Body of pancreas (tissue), 4 donors: Measurements from ENCODE around the gene SAFB2. TPM values are rescaled to one million over a fixed set of nuclear protein-coding genes. Genes with fewer than 3 reads are reported as not detected.

ENCODE experiments used
- ATAC-seq: fragments of 150-250 bp; one replicate; pipeline ENCODE4 v1.9.1; 2016
- DNase-seq, 4 donors: peaks; one replicate each; pipeline ENCODE4 v3.0.0-alpha.2; 2019
- H3K27ac ChIP-seq, 4 donors: fragments of 200-600 bp; sonication (generic); 1 replicate in 3 of 4; 2 replicates in 1 of 4; pipeline versions ENCODE4 v1.5.1 to v1.6.1; 2016 to 2019; ENCODE audit warnings: mild to moderate bottlenecking in 1 of 4, mixed read lengths in 1 of 4, moderate library complexity in 1 of 4
- H3K27me3 ChIP-seq, 2 donors: fragments of 200-600 bp; sonication (generic); one replicate each; pipeline ENCODE4 v1.6.0; 2016; ENCODE audit warnings: mild to moderate bottlenecking in 1 of 2
- H3K36me3 ChIP-seq, 2 donors: fragments of 200-600 bp; sonication (generic); replicated peaks in 1 of 2; 2 replicates each; pipeline ENCODE4 v1.5.1; 2016; ENCODE audit warnings: low read depth in 2 of 2; ENCODE audit not compliant: insufficient read depth in 1 of 2
- H3K4me1 ChIP-seq: fragments of 200-600 bp; sonication (generic); one replicate; pipeline ENCODE4 v1.6.0; 2016
- H3K4me3 ChIP-seq, 2 donors: fragments of 200-600 bp; sonication (generic); 1 replicate in 1 of 2; 2 replicates in 1 of 2; pipeline ENCODE4 v1.5.1; 2016 to 2019
- H3K9me3 ChIP-seq, 3 donors: fragments of 200-600 bp; sonication (generic); 1 replicate in 2 of 3; 2 replicates in 1 of 3; pipeline ENCODE4 v1.5.1; 2016
- CTCF ChIP-seq, 7 experiments: fragments of 450-650 bp in 4 of 7; fragments of 200-600 bp in 3 of 7; sonication (generic) in 3 of 7; IDR thresholded peaks; one replicate each; pipeline ENCODE4 v1.5.1; 2016 to 2019; ENCODE audit warnings: antibody characterized with exemption in 7 of 7
- POLR2A ChIP-seq, 3 donors: fragments of 450-650 bp; IDR thresholded peaks; one replicate each; pipeline ENCODE4 v1.6.1; 2016; ENCODE audit warnings: antibody characterized with exemption in 3 of 3, mild to moderate bottlenecking in 2 of 3
- WGBS, 2 donors: methylation state at CpG; one replicate each; pipeline ENCODE4 v1.1.5; 2017; 5-methylcytosine and 5-hydroxymethylcytosine counted together
- intact Hi-C: fragments of 100-400 bp; cut with DNase I; formaldehyde crosslinking; loops from one replicate; pipeline ENCODE4 v1.15.1; 2023
- small RNA-seq: library from RNA; depleted of rRNA; stranded (forward); fragments of <200 nt; gene quantifications from one replicate; pipeline ENCODE3, GENCODE V24; 2016
- total RNA-seq, 2 donors: library from RNA; depleted of rRNA; stranded (reverse); fragments of >200 nt; gene quantifications; one replicate each; pipeline ENCODE4 v1.1.0, GENCODE V29; 2016

Gene SAFB2
- total RNA-seq, 2 donors from 2014 or later: 38.7 to 104 TPM

- H3K4me3 ChIP-seq: no peak overlapping the region
- DNase-seq (no peak), ATAC-seq (no peak)
- H3K9me3 ChIP-seq: no peaks in the 10 kb centered on the region
- no peak overlapping the region for H3K27ac ChIP-seq
- peaks cover 4% of the 10 kb centered on the region for H3K4me1 ChIP-seq
- no peaks in the 10 kb centered on the region for H3K36me3 ChIP-seq
- H3K27me3 ChIP-seq: no peaks in the 10 kb centered on the region
- intact Hi-C loops: no loop called here
- 75 to 90% methylated on average over 3 to 7 of the region's 7 CpGs for WGBS, 2 donors
- TF ChIP-seq POLR2A (IDR thresholded peaks at IDR 0.05) (no peak), CTCF (IDR thresholded peaks at IDR 0.05) (no peak)
These were observed 81.1 kb downstream of the SAFB2 start for GRCh38 chr19:5541456-5541855.

- no peak overlapping the region for H3K4me3 ChIP-seq
- no peak for DNase-seq
These were observed 82.4 kb downstream of the SAFB2 start for GRCh38 chr19:5540208-5540607.

GRCh38 chr19:5537870-5538269 lies 84.7 kb downstream of the SAFB2 start:
- 83 to 92% methylated on average over 12 of the region's 12 CpGs for WGBS, 2 donors
- TF ChIP-seq POLR2A (IDR thresholded peaks at IDR 0.05): no peak
- TF ChIP-seq CTCF (IDR thresholded peaks at IDR 0.05): no peak
- ATAC-seq (no peak), DNase-seq (no peak)
- no peaks in the 10 kb centered on the region for H3K27me3 ChIP-seq
- H3K4me1 ChIP-seq: peaks cover 10% of the 10 kb centered on the region
- no peak overlapping the region for H3K27ac ChIP-seq
- peaks cover 0 to 9% (median 0%) of the 10 kb centered on the region in 3 donors for H3K9me3 ChIP-seq
- no peak overlapping the region for H3K4me3 ChIP-seq
- intact Hi-C loops: no loop called here
- no peaks in the 10 kb centered on the region for H3K36me3 ChIP-seq

More at GRCh38 chr19:5540208-5540607, 82.4 kb downstream of the SAFB2 start:
- Histone ChIP-seq H3K27me3 (no peaks in the 10 kb centered on the region), H3K4me1 (peaks cover 10% of the 10 kb centered on the region), H3K27ac (no peak overlapping the region), H3K9me3 (peaks cover 0 to 1% (median 0%) of the 10 kb centered on the region in 3 donors), H3K36me3 (no peaks in the 10 kb centered on the region)
- intact Hi-C loops: no loop called here
- TF ChIP-seq CTCF (IDR thresholded peaks at IDR 0.05) (no peak), POLR2A (IDR thresholded peaks at IDR 0.05) (no peak)
- ATAC-seq: no peak
- 88 to 89% methylated on average over 9 to 10 of the region's 10 CpGs for WGBS, 2 donors

Small RNA genes within 50 kb of the gene (small RNA-seq; reads per million reads assigned to genes)
- gene SNRPEP4: not detected

Other genes starting within 250 kb of the SAFB2 start
- gene ZNRF4, start 167.4 kb downstream of the SAFB2 start, total RNA-seq: not detected
- under 1 TPM in 1 of 2 donors, not detected in 1; 0.52 TPM for gene TINCR, start 54.8 kb downstream of the SAFB2 start, total RNA-seq
- 100 to 1,000 TPM in 1 of 2 donors, 10 to 100 TPM in 1; 49.8 to 244 TPM for gene SAFB, start 307 bp upstream of the SAFB2 start, total RNA-seq
- 10 to 100 TPM; 14.5 to 14.8 TPM for gene MICOS13, start 57.7 kb upstream of the SAFB2 start, total RNA-seq
- gene HSD11B1L, start 58.3 kb upstream of the SAFB2 start, total RNA-seq: 10 to 100 TPM; 11.9 to 21.8 TPM
- gene RPL36, start 67.5 kb upstream of the SAFB2 start, total RNA-seq: 100 to 1,000 TPM; 280 to 342 TPM
- 10 to 100 TPM; 31.9 to 95.6 TPM for gene LONP1, start 97.4 kb upstream of the SAFB2 start, total RNA-seq
- not detected for gene CATSPERD, start 97.9 kb upstream of the SAFB2 start, total RNA-seq
- gene PRR22, start 162.0 kb upstream of the SAFB2 start, total RNA-seq: 1 to 10 TPM; 2.3 TPM
- 10 to 100 TPM; 28.0 to 39.6 TPM for gene DUS3L, start 168.4 kb upstream of the SAFB2 start, total RNA-seq
- gene NRTN, start 182.3 kb upstream of the SAFB2 start, total RNA-seq: 10 to 100 TPM; 24.1 to 70.9 TPM
- gene FUT6, start 216.9 kb upstream of the SAFB2 start, total RNA-seq: 10 to 100 TPM in 1 of 2 donors, 1 to 10 TPM in 1; 3.6 to 12.2 TPM
- gene FUT3, start 228.7 kb upstream of the SAFB2 start, total RNA-seq: 1 to 10 TPM; 5.7 to 9.2 TPM
- not detected for gene FUT5, start 247.8 kb upstream of the SAFB2 start, total RNA-seq